ENCODE results near the gene SLC44A1. TPM values are rescaled to one million over a fixed set of nuclear protein-coding genes. Genes with fewer than 3 reads are reported as not detected.

Gene SLC44A1
- total and polyA plus RNA-seq, 2 experiments from 2014 or later = 30.4 to 52.6 TPM

- Histone ChIP-seq H3K79me2 (ENCODE audit: insufficient read depth) (peaks cover 96% of the 10 kb centered on the region), H3K4me2 (ENCODE audit: unreplicated experiment) (no peak overlapping the region), H3K4me1 (ENCODE audit: insufficient read depth) (peaks cover 17% of the 10 kb centered on the region), H3K9ac (no peak overlapping the region), H3F3A (ENCODE audit: insufficient read depth) (peaks cover 21% of the 10 kb centered on the region; the same call in 1 of the 2 replicates), H3K27ac (no peak overlapping the region), H3K27me3 (replicated peaks; ENCODE audit: insufficient read depth) (no peaks in the 10 kb centered on the region), H3K36me3 (ENCODE audit: low read depth) (no peaks in the 10 kb centered on the region), H3K9me3 (ENCODE audit: low read depth) (no peaks in the 10 kb centered on the region), H2AFZ (no peak overlapping the region), H3K4me3 (no peak overlapping the region), H3K9me2 (ENCODE audit: insufficient read depth) (no peaks in the 10 kb centered on the region), H4K20me1 (ENCODE audit: insufficient read depth) (no peaks in the 10 kb centered on the region)
- in situ Hi-C loops (cut with MboI) = no loop called here
- DNase-seq = no peak
- TF ChIP-seq EZH2 (IDR thresholded peaks at IDR 0.05; ENCODE audit: insufficient read depth, poor library complexity, severe bottlenecking) (no peak), EZH2phosphoT487 (IDR thresholded peaks at IDR 0.05; ENCODE audit: insufficient read depth, low read depth) (no peak)
- 98 to 100% methylated on average over 2 of the region's 2 CpGs for WGBS, 2 experiments (ENCODE audit: low coverage in 1 of 2, low lambda C conversion rate in 2 of 2, missing lambda C conversion rate in 2 of 2)
Measured at GRCh38 chr9:105284463-105284862, 40.0 kb downstream of the SLC44A1 start.

GRCh38 chr9:105286098-105286497 lies 41.6 kb downstream of the SLC44A1 start:
- 82 to 89% methylated on average over 4 of the region's 4 CpGs for WGBS, 2 experiments (ENCODE audit: low coverage in 1 of 2, low lambda C conversion rate in 2 of 2, missing lambda C conversion rate in 2 of 2)
- H3K9ac ChIP-seq = no peak overlapping the region
- no peak overlapping the region for H3K4me2 ChIP-seq (ENCODE audit: unreplicated experiment)
- H3K4me3 ChIP-seq = no peak overlapping the region
- no peaks in the 10 kb centered on the region for H3K27me3 ChIP-seq (replicated peaks; ENCODE audit: insufficient read depth)
- H3K36me3 ChIP-seq (ENCODE audit: low read depth) = no peaks in the 10 kb centered on the region
- no peak for TF ChIP-seq EZH2 (IDR thresholded peaks at IDR 0.05; ENCODE audit: insufficient read depth, poor library complexity, severe bottlenecking)
- no peak for TF ChIP-seq EZH2phosphoT487 (IDR thresholded peaks at IDR 0.05; ENCODE audit: insufficient read depth, low read depth)
- H3K4me1 ChIP-seq (ENCODE audit: insufficient read depth) = peaks cover 14% of the 10 kb centered on the region
- peaks cover 12% of the 10 kb centered on the region; the same call in 1 of the 2 replicates for H3F3A ChIP-seq (ENCODE audit: insufficient read depth)
- no peaks in the 10 kb centered on the region for H4K20me1 ChIP-seq (ENCODE audit: insufficient read depth)
- no peak overlapping the region for H2AFZ ChIP-seq
- H3K9me3 ChIP-seq (ENCODE audit: low read depth) = no peaks in the 10 kb centered on the region
- H3K79me2 ChIP-seq (ENCODE audit: insufficient read depth) = peaks cover 93% of the 10 kb centered on the region
- no peaks in the 10 kb centered on the region for H3K9me2 ChIP-seq (ENCODE audit: insufficient read depth)
- H3K27ac ChIP-seq = no peak overlapping the region
- DNase-seq = no peak
- in situ Hi-C loops (cut with MboI) = no loop called here

- H2AFZ ChIP-seq = no peak overlapping the region
- WGBS, 2 experiments (ENCODE audit: low coverage in 1 of 2, low lambda C conversion rate in 2 of 2, missing lambda C conversion rate in 2 of 2) = 95 to 97% methylated on average over 3 of the region's 3 CpGs
- no peaks in the 10 kb centered on the region for H3F3A ChIP-seq (ENCODE audit: insufficient read depth)
- no peak overlapping the region for H3K27ac ChIP-seq
- H3K36me3 ChIP-seq (ENCODE audit: low read depth) = no peaks in the 10 kb centered on the region
- H3K4me2 ChIP-seq (ENCODE audit: unreplicated experiment) = no peak overlapping the region
- H3K79me2 ChIP-seq (ENCODE audit: insufficient read depth) = peaks cover 93% of the 10 kb centered on the region
- no peak overlapping the region for H3K9ac ChIP-seq
- H3K4me1 ChIP-seq (ENCODE audit: insufficient read depth) = peaks cover 11% of the 10 kb centered on the region
- TF ChIP-seq EZH2 (IDR thresholded peaks at IDR 0.05; ENCODE audit: insufficient read depth, poor library complexity, severe bottlenecking) = no peak
- no peak for TF ChIP-seq EZH2phosphoT487 (IDR thresholded peaks at IDR 0.05; ENCODE audit: insufficient read depth, low read depth)
- H3K27me3 ChIP-seq (replicated peaks; ENCODE audit: insufficient read depth) = no peaks in the 10 kb centered on the region
- no peaks in the 10 kb centered on the region for H3K9me2 ChIP-seq (ENCODE audit: insufficient read depth)
- H4K20me1 ChIP-seq (ENCODE audit: insufficient read depth) = no peaks in the 10 kb centered on the region
- H3K4me3 ChIP-seq = no peak overlapping the region
- no peaks in the 10 kb centered on the region for H3K9me3 ChIP-seq (ENCODE audit: low read depth)
- no peak for DNase-seq
- in situ Hi-C loops (cut with MboI) = no loop called here
Measured at GRCh38 chr9:105289305-105289704, 44.9 kb downstream of the SLC44A1 start.

GRCh38 chr9:105290418-105290817 lies 46.0 kb downstream of the SLC44A1 start:
- Histone ChIP-seq H3K9ac (no peak overlapping the region), H3K27me3 (replicated peaks; ENCODE audit: insufficient read depth) (no peaks in the 10 kb centered on the region), H3K27ac (peak overlapping the region; percentile 42), H3K4me1 (ENCODE audit: insufficient read depth) (peaks cover 17% of the 10 kb centered on the region), H2AFZ (0 out of 2 replicates have a peak overlapping the region, but pooled peaks have one; percentile 17), H3K9me2 (ENCODE audit: insufficient read depth) (no peaks in the 10 kb centered on the region), H3F3A (ENCODE audit: insufficient read depth) (0 out of 2 replicates have a peak, but pooled peaks cover under 1% of the 10 kb centered on the region), H3K79me2 (ENCODE audit: insufficient read depth) (peaks cover 93% of the 10 kb centered on the region), H3K4me2 (ENCODE audit: unreplicated experiment) (no peak overlapping the region), H3K36me3 (ENCODE audit: low read depth) (no peaks in the 10 kb centered on the region), H3K9me3 (ENCODE audit: low read depth) (no peaks in the 10 kb centered on the region), H4K20me1 (ENCODE audit: insufficient read depth) (no peaks in the 10 kb centered on the region), H3K4me3 (no peak overlapping the region)
- TF ChIP-seq EZH2 (IDR thresholded peaks at IDR 0.05; ENCODE audit: insufficient read depth, poor library complexity, severe bottlenecking) = no peak
- TF ChIP-seq EZH2phosphoT487 (IDR thresholded peaks at IDR 0.05; ENCODE audit: insufficient read depth, low read depth) = no peak
- in situ Hi-C loops (cut with MboI) = no loop called here
- peak; percentile 66 for DNase-seq
- WGBS, 2 experiments (ENCODE audit: low coverage in 1 of 2, low lambda C conversion rate in 2 of 2, missing lambda C conversion rate in 2 of 2) = 0 to 4% methylated on average over 1 of the region's 1 CpG

Measured in GM23248 (cell line).